AG09309 (cell line): Measurements from ENCODE around the gene PRRG3.

ENCODE experiments used
- DNase-seq: peaks from one replicate; pipeline ENCODE4 v3.0.0-alpha.2; 2010; ENCODE audit warnings: low read depth
- H3K4me3 ChIP-seq: 2 replicates; pipeline ENCODE4 v1.5.1; 2011; ENCODE audit warnings: mild to moderate bottlenecking, low read depth, low read length, moderate library complexity; ENCODE audit not compliant: control insufficient read depth
- CTCF ChIP-seq: IDR thresholded peaks from 2 replicates; pipeline ENCODE4 v1.5.1; 2011; ENCODE audit warnings: mild to moderate bottlenecking, low read depth, low read length, inconsistent platforms; ENCODE audit not compliant: insufficient read depth, control insufficient read depth; ENCODE audit errors: missing control alignments

PRRG3 gene

GRCh38 chrX:151713849-151714248 lies 18.6 kb downstream of the PRRG3 start:
- H3K4me3 ChIP-seq, result no peak overlapping the region
- peak; percentile 55 for TF ChIP-seq CTCF
- no peak for DNase-seq

GRCh38 chrX:151714362-151714761 lies 19.1 kb downstream of the PRRG3 start:
- no peak overlapping the region for H3K4me3 ChIP-seq
- no peak for DNase-seq
- TF ChIP-seq CTCF, result no peak

- no peak for TF ChIP-seq CTCF
Observed at GRCh38 chrX:151715752-151716151, 20.5 kb downstream of the PRRG3 start, which contains the start of gene FATE1. FATE1 (plus strand) TSS chrX:151716035; CDS start chrX:151716120, 85 bp downstream.

GRCh38 chrX:151722241-151722846 lies 27.1 kb downstream of the PRRG3 start:
- peak; percentile 60 for TF ChIP-seq CTCF
- H3K4me3 ChIP-seq, result no peak overlapping the region
- no peak for DNase-seq

More at GRCh38 chrX:151715752-151716151, 20.5 kb downstream of the PRRG3 start, which contains the start of gene FATE1:
- DNase-seq, result no peak
- H3K4me3 ChIP-seq, result no peak within 1 kb of the TSS

GRCh38 chrX:151723156-151723760 lies 28.0 kb downstream of the PRRG3 start:
- DNase-seq, result no peak
- H3K4me3 ChIP-seq, result no peak overlapping the region
- no peak for TF ChIP-seq CTCF

- H3K4me3 ChIP-seq, result no peak overlapping the region
- DNase-seq, result no peak
- TF ChIP-seq CTCF, result no peak
Observed at GRCh38 chrX:151724563-151725337, 29.5 kb downstream of the PRRG3 start.
